A549 (cell line): ENCODE results near the gene ZNF276. TPM values are rescaled to one million over a fixed set of nuclear protein-coding genes. Genes with fewer than 3 reads are reported as not detected.

Experiments
- ATAC-seq, 2 experiments: fragments of 200-7000 bp in 1 of 2; fragments of >200 bp in 1 of 2; cut with Nextera tagmentation in 1 of 2; cut with Tn5 transposase in 1 of 2; 3 replicates each; pipeline versions ENCODE4 v1.8.0 to v1.9.1; 2018 to 2020; ENCODE audit warnings: mild to moderate bottlenecking in 1 of 2, moderate library complexity in 1 of 2
- CTCF ChIA-PET: fragments of 300-600 bp; sonication (Branson Sonifier 250); formaldehyde crosslinking; extraction: SDS; loops from one replicate; lab custom pipeline; 2021; ENCODE audit warnings: antibody characterized with exemption, inconsistent platforms; lab: Yijun Ruan, JAX
- POLR2A ChIA-PET: fragments of 350-600 bp; formaldehyde crosslinking; extraction: SDS; loops from one replicate; lab custom pipeline; 2021; ENCODE audit warnings: antibody characterized with exemption, inconsistent platforms; lab: Yijun Ruan, JAX
- DNase-seq, 2 experiments: peaks; one replicate each; pipeline versions ENCODE4 v3.0.0 to v3.0.0-alpha.2; 2011 to 2016; ENCODE audit warnings: low read depth in 1 of 2, low spot score in 1 of 2
- FAIRE-seq: peaks from 2 replicates; lab custom pipeline; 2011; peaks lifted over from hg19 to GRCh38; lab: Jason Lieb, UNC
- H3K27ac ChIP-seq, 2 experiments: fragments of >200 bp; sonication (Bioruptor Twin); formaldehyde crosslinking; 3 replicates each; pipeline ENCODE4 v1.5.1; 2016 to 2017
- H3K4me1 ChIP-seq: fragments of >200 bp; sonication (Bioruptor Twin); formaldehyde crosslinking; 3 replicates; pipeline ENCODE4 v1.6.1; 2016
- H3K4me2 ChIP-seq: fragments of >200 bp; sonication (Bioruptor Twin); formaldehyde crosslinking; 3 replicates; pipeline ENCODE4 v1.6.1; 2016
- H3K4me3 ChIP-seq: fragments of >200 bp; sonication (Bioruptor Twin); formaldehyde crosslinking; 3 replicates; pipeline ENCODE4 v1.5.1; 2016
- H3K9me3 ChIP-seq: fragments of >200 bp; sonication (Bioruptor Twin); formaldehyde crosslinking; 3 replicates; pipeline ENCODE4 v1.6.1; 2016
- CBX2 ChIP-seq: fragments of 200-600 bp; sonication (generic); IDR thresholded peaks from 2 replicates; pipeline ENCODE4 v1.6.1; 2016; ENCODE audit warnings: low read depth, mild to moderate bottlenecking, borderline replicate concordance
- CBX8 ChIP-seq: fragments of 200-600 bp; sonication (generic); IDR thresholded peaks from 2 replicates; pipeline ENCODE4 v1.6.1; 2016
- FOSB ChIP-seq: fragments of 250-450 bp; sonication (Bioruptor Pico); IDR thresholded peaks from 2 replicates; pipeline ENCODE4 v1.5.0; 2020; ENCODE audit warnings: mild to moderate bottlenecking, moderate library complexity
- HDAC2 ChIP-seq: fragments of 200-600 bp; sonication (generic); IDR thresholded peaks from 2 replicates; pipeline ENCODE4 v1.6.1; 2016
- HOXB5 ChIP-seq: fragments of 250-450 bp; sonication (Bioruptor Pico); IDR thresholded peaks from 2 replicates; pipeline ENCODE4 v1.5.0; 2020; ENCODE audit warnings: mild to moderate bottlenecking, moderate library complexity
- KDM1A ChIP-seq: fragments of 200-600 bp; sonication (generic); IDR thresholded peaks from 2 replicates; pipeline ENCODE4 v1.6.1; 2016; ENCODE audit warnings: low read depth, mild to moderate bottlenecking
- KDM5A ChIP-seq: fragments of 200-600 bp; sonication (generic); IDR thresholded peaks from 2 replicates; pipeline ENCODE4 v1.6.1; 2016; ENCODE audit warnings: antibody characterized with exemption, mild to moderate bottlenecking
- NR3C1 ChIP-seq: fragments of >200 bp; sonication (Bioruptor Twin); formaldehyde crosslinking; IDR thresholded peaks from 3 replicates; pipeline ENCODE4 v1.6.1; 2017
- PBX3 ChIP-seq: IDR thresholded peaks from 2 replicates; pipeline ENCODE4 v1.6.1; 2012
- PHF8 ChIP-seq: fragments of 200-600 bp; sonication (generic); IDR thresholded peaks from 2 replicates; pipeline ENCODE4 v1.6.1; 2016; ENCODE audit warnings: low read depth, mild to moderate bottlenecking, antibody characterized with exemption, moderate library complexity, borderline replicate concordance
- POLR2AphosphoS2 ChIP-seq: conservative IDR thresholded peaks from 2 replicates; pipeline ENCODE4 v1.6.1; 2012; ENCODE audit warnings: low read length, improper control_type of control experiment, inconsistent platforms
- REST ChIP-seq: fragments of 200-600 bp; sonication (generic); IDR thresholded peaks from 2 replicates; pipeline ENCODE4 v1.6.1; 2016; ENCODE audit warnings: antibody characterized with exemption, mild to moderate bottlenecking, moderate library complexity
- RNF2 ChIP-seq: fragments of 200-600 bp; sonication (generic); IDR thresholded peaks from 2 replicates; pipeline ENCODE4 v1.6.1; 2016; ENCODE audit warnings: low read depth, mild to moderate bottlenecking, antibody characterized with exemption, moderate library complexity, borderline replicate concordance
- TFCP2L1 ChIP-seq: fragments of 250-450 bp; sonication (Bioruptor Pico); IDR thresholded peaks from 2 replicates; pipeline ENCODE4 v1.5.0; 2021; ENCODE audit warnings: mild to moderate bottlenecking
- ZFP36 ChIP-seq: fragments of 450-650 bp; IDR thresholded peaks from 2 replicates; pipeline ENCODE4 v1.6.1; 2014; ENCODE audit warnings: borderline replicate concordance; ENCODE audit not compliant: partially characterized antibody
- ZNF302 ChIP-seq: fragments of 250-450 bp; sonication (Bioruptor Pico); IDR thresholded peaks from 2 replicates; pipeline ENCODE4 v1.9.0; 2021; ENCODE audit warnings: inconsistent platforms, mild to moderate bottlenecking, moderate library complexity
- WGBS: methylation state at CpG from one replicate; pipeline ENCODE4 v1.1.6; 2017; ENCODE audit errors: missing lambda C conversion rate; 5-methylcytosine and 5-hydroxymethylcytosine counted together
- polyA plus RNA-seq, 4 experiments: library from polyadenylated mRNA; depleted of rRNA in 3 of 4; stranded (reverse); fragments of >200 nt; fragmentation: RNase III in 1 of 4; extraction: RNeasy Plus Mini Kit Qiagen cat#74134 plus additional on column Dnase treatment in 1 of 4; gene quantifications; 2 replicates in 3 of 4; 3 replicates in 1 of 4; pipeline ENCODE4 v1.2.3, GENCODE V29; 2011 to 2017
- TF ChIP-seq, protein P1 (sequence below): fragments of 150-350 bp; IDR thresholded peaks from 2 replicates; pipeline ENCODE4 v1.6.1; 2014; ENCODE audit warnings: low read depth, mild to moderate bottlenecking, low read length

The ZNF276 gene
- polyA plus RNA-seq, 2 of the 4 experiments (the other 2 are of a cell fraction), result 6.5 to 15.1 TPM

- TF ChIP-seq REST, result no peak
- TF ChIP-seq ZFP36, result no peak
- no peak for TF ChIP-seq CBX8
- TF ChIP-seq, protein P1, sequence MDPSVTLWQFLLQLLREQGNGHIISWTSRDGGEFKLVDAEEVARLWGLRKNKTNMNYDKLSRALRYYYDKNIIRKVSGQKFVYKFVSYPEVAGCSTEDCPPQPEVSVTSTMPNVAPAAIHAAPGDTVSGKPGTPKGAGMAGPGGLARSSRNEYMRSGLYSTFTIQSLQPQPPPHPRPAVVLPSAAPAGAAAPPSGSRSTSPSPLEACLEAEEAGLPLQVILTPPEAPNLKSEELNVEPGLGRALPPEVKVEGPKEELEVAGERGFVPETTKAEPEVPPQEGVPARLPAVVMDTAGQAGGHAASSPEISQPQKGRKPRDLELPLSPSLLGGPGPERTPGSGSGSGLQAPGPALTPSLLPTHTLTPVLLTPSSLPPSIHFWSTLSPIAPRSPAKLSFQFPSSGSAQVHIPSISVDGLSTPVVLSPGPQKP, result no peak
- 0 out of 2 replicates have a peak, but pooled peaks have one; percentile 42 for TF ChIP-seq HOXB5
- TF ChIP-seq PBX3, result 0 out of 2 replicates have a peak, but pooled peaks have one; percentile 29
- TF ChIP-seq KDM5A, result no peak
- TF ChIP-seq TFCP2L1 (CRISPR knock-in tag), result 0 out of 2 replicates have a peak, but pooled peaks have one; percentile 68
- TF ChIP-seq NR3C1, result no peak
- TF ChIP-seq PHF8, result peak; percentile 68; the same call in 1 of the 2 replicates
Measured at GRCh38 chr16:89711601-89712273, 9.6 kb upstream of the ZNF276 start (continued).

GRCh38 chr16:89712274-89712781 is 9.0 kb upstream of the ZNF276 start:
- FAIRE-seq (no peak), DNase-seq (no peak), ATAC-seq (peak in 1 of 2 experiments; percentile 24; a peak in 3 of 6 replicates)
- peaks cover 3% of the 10 kb centered on the region; the same call in 1 of the 3 replicates for H3K9me3 ChIP-seq
- TF ChIP-seq HOXB5 (no peak), FOSB (CRISPR knock-in tag) (no peak), HDAC2 (no peak), POLR2AphosphoS2 (no peak), ZNF302 (CRISPR knock-in tag) (no peak), KDM1A (no peak), RNF2 (no peak), CBX2 (no peak)
- TF ChIP-seq, protein P1, result no peak
- H3K4me3 ChIP-seq, result peak overlapping the region; percentile 87
- POLR2A ChIA-PET, result interaction anchor here (1.2 to 1.6 kb wide), 2 partner anchors 11 to 26 kb away, joined by 6 read pairs; partner anchors contain the start of genes CDK10 and SPATA2L
- H3K4me1 ChIP-seq, result peaks cover 9% of the 10 kb centered on the region; the same call in 2 of the 3 replicates
- CTCF ChIA-PET, result interaction anchor here (1.1 to 1.6 kb wide), 3 partner anchors 10 to 45 kb away, joined by 3 to 6 read pairs (median 3); no protein-coding TSS in a partner anchor
- peak overlapping the region; percentile 90 for H3K4me2 ChIP-seq
- 19% methylated on average over 17 of the region's 22 CpGs for WGBS
- H3K27ac ChIP-seq, result peak overlapping the region; percentile 86 to 89
